Body of pancreas (tissue), 4 donors: ENCODE data around the gene NEK10. TPM values are rescaled to one million over a fixed set of nuclear protein-coding genes. Genes with fewer than 3 reads are reported as not detected.
A peak's percentile ranks its signal among the peaks of the same experiment; 100 is the strongest.

Source experiments
- ATAC-seq: fragments of 150-250 bp; one replicate; pipeline ENCODE4 v1.9.1; 2016
- DNase-seq, 4 donors: peaks; one replicate each; pipeline ENCODE4 v3.0.0-alpha.2; 2019
- H3K27ac ChIP-seq, 4 donors: fragments of 200-600 bp; sonication (generic); 1 replicate in 3 of 4; 2 replicates in 1 of 4; pipeline versions ENCODE4 v1.5.1 to v1.6.1; 2016 to 2019; ENCODE audit warnings: mild to moderate bottlenecking in 1 of 4, mixed read lengths in 1 of 4, moderate library complexity in 1 of 4
- H3K27me3 ChIP-seq, 2 donors: fragments of 200-600 bp; sonication (generic); one replicate each; pipeline ENCODE4 v1.6.0; 2016; ENCODE audit warnings: mild to moderate bottlenecking in 1 of 2
- H3K36me3 ChIP-seq, 2 donors: fragments of 200-600 bp; sonication (generic); replicated peaks in 1 of 2; 2 replicates each; pipeline ENCODE4 v1.5.1; 2016; ENCODE audit warnings: low read depth in 2 of 2; ENCODE audit not compliant: insufficient read depth in 1 of 2
- H3K4me1 ChIP-seq: fragments of 200-600 bp; sonication (generic); one replicate; pipeline ENCODE4 v1.6.0; 2016
- H3K4me3 ChIP-seq, 2 donors: fragments of 200-600 bp; sonication (generic); 1 replicate in 1 of 2; 2 replicates in 1 of 2; pipeline ENCODE4 v1.5.1; 2016 to 2019
- H3K9me3 ChIP-seq, 3 donors: fragments of 200-600 bp; sonication (generic); 1 replicate in 2 of 3; 2 replicates in 1 of 3; pipeline ENCODE4 v1.5.1; 2016
- CTCF ChIP-seq, 7 experiments: fragments of 450-650 bp in 4 of 7; fragments of 200-600 bp in 3 of 7; sonication (generic) in 3 of 7; IDR thresholded peaks; one replicate each; pipeline ENCODE4 v1.5.1; 2016 to 2019; ENCODE audit warnings: antibody characterized with exemption in 7 of 7
- POLR2A ChIP-seq, 3 donors: fragments of 450-650 bp; IDR thresholded peaks; one replicate each; pipeline ENCODE4 v1.6.1; 2016; ENCODE audit warnings: antibody characterized with exemption in 3 of 3, mild to moderate bottlenecking in 2 of 3
- WGBS, 2 donors: methylation state at CpG; one replicate each; pipeline ENCODE4 v1.1.5; 2017; 5-methylcytosine and 5-hydroxymethylcytosine counted together
- intact Hi-C: fragments of 100-400 bp; cut with DNase I; formaldehyde crosslinking; loops from one replicate; pipeline ENCODE4 v1.15.1; 2023
- total RNA-seq, 2 donors: library from RNA; depleted of rRNA; stranded (reverse); fragments of >200 nt; gene quantifications; one replicate each; pipeline ENCODE4 v1.1.0, GENCODE V29; 2016

NEK10 gene
- total RNA-seq, 2 donors from 2014 or later, result 0.33 to 0.78 TPM

- intact Hi-C loops, result no loop called here
- no peak overlapping the region for H3K4me3 ChIP-seq
- no peaks in the 10 kb centered on the region for H3K36me3 ChIP-seq
- 11 to 18% methylated on average over 1 of the region's 1 CpG for WGBS, 2 donors
- DNase-seq (peak; percentile 42 to 61 (median 54)), ATAC-seq (peak; percentile 60)
- H3K27ac ChIP-seq, result no peak overlapping the region
- no peaks in the 10 kb centered on the region for H3K27me3 ChIP-seq
- TF ChIP-seq POLR2A (IDR thresholded peaks at IDR 0.05) (no peak), CTCF (IDR thresholded peaks at IDR 0.05) (peak in 6 of 7 experiments; percentile 30 to 56 (median 48))
- no peaks in the 10 kb centered on the region for H3K9me3 ChIP-seq
- H3K4me1 ChIP-seq, result peaks cover 23% of the 10 kb centered on the region
Observed at GRCh38 chr3:27357665-27358258, 11.4 kb downstream of the NEK10 start.

- WGBS, 2 donors, result 63 to 64% methylated on average over 3 of the region's 3 CpGs
- H3K27me3 ChIP-seq, result no peaks in the 10 kb centered on the region
- no peak overlapping the region for H3K27ac ChIP-seq
- no peak overlapping the region for H3K4me3 ChIP-seq
- intact Hi-C loops, result no loop called here
- H3K4me1 ChIP-seq, result peaks cover 23% of the 10 kb centered on the region
- H3K9me3 ChIP-seq, result no peaks in the 10 kb centered on the region
- no peak for ATAC-seq
- TF ChIP-seq CTCF (IDR thresholded peaks at IDR 0.05) (no peak), POLR2A (IDR thresholded peaks at IDR 0.05) (no peak)
- no peak for DNase-seq
- H3K36me3 ChIP-seq, result no peaks in the 10 kb centered on the region
Observed at GRCh38 chr3:27356976-27357375, 12.2 kb downstream of the NEK10 start.

GRCh38 chr3:27354588-27355203 is 14.5 kb downstream of the NEK10 start:
- no peak for ATAC-seq
- intact Hi-C loops, result no loop called here

GRCh38 chr3:27354161-27354560 is 15.0 kb downstream of the NEK10 start:
- Histone ChIP-seq H3K4me1 (peaks cover 12% of the 10 kb centered on the region), H3K4me3 (no peak overlapping the region), H3K27me3 (no peaks in the 10 kb centered on the region), H3K27ac (no peak overlapping the region), H3K9me3 (no peaks in the 10 kb centered on the region), H3K36me3 (no peaks in the 10 kb centered on the region)
- TF ChIP-seq POLR2A (IDR thresholded peaks at IDR 0.05), result no peak
- TF ChIP-seq CTCF (IDR thresholded peaks at IDR 0.05), result no peak
- no peak for ATAC-seq
- intact Hi-C loops, result no loop called here
- WGBS, 2 donors, result 54% methylated on average over 5 of the region's 5 CpGs
- no peak for DNase-seq

More at GRCh38 chr3:27354588-27355203, 14.5 kb downstream of the NEK10 start:
- H3K36me3 ChIP-seq, result no peaks in the 10 kb centered on the region
- peaks cover 12% of the 10 kb centered on the region for H3K4me1 ChIP-seq
- no peak for TF ChIP-seq CTCF (IDR thresholded peaks at IDR 0.05)
- TF ChIP-seq POLR2A (IDR thresholded peaks at IDR 0.05), result no peak
- DNase-seq, result no peak
- no peaks in the 10 kb centered on the region for H3K27me3 ChIP-seq
- WGBS, 2 donors, result 68 to 78% methylated on average over 4 of the region's 4 CpGs
- H3K9me3 ChIP-seq, result no peaks in the 10 kb centered on the region
- H3K27ac ChIP-seq, result no peak overlapping the region
- no peak overlapping the region for H3K4me3 ChIP-seq

GRCh38 chr3:27353221-27353620 is 16.0 kb downstream of the NEK10 start:
- Histone ChIP-seq H3K9me3 (no peaks in the 10 kb centered on the region), H3K4me3 (no peak overlapping the region), H3K27ac (no peak overlapping the region), H3K27me3 (no peaks in the 10 kb centered on the region), H3K36me3 (no peaks in the 10 kb centered on the region), H3K4me1 (peaks cover 3% of the 10 kb centered on the region)
- intact Hi-C loops, result no loop called here
- 48 to 54% methylated on average over 1 of the region's 1 CpG for WGBS, 2 donors
- ATAC-seq (no peak), DNase-seq (no peak)
- TF ChIP-seq CTCF (IDR thresholded peaks at IDR 0.05) (no peak), POLR2A (IDR thresholded peaks at IDR 0.05) (no peak)
